OCI-LY7 (cell line): Measurements from ENCODE around the gene LYPLAL1. TPM values are rescaled to one million over a fixed set of nuclear protein-coding genes. Genes with fewer than 3 reads are reported as not detected.

Experiments used
- BruUV-seq: library from RNA; stranded (reverse); fragments of 400-500 nt; replicated peaks from 2 replicates; lab custom pipeline; 2021; lab: Mats Ljungman, UMichigan
- CTCF ChIA-PET: fragments of 300-600 bp; sonication (Branson Sonifier 250); formaldehyde crosslinking; loops from one replicate; lab custom pipeline; 2022; ENCODE audit warnings: antibody characterized with exemption; ENCODE audit not compliant: unreplicated experiment; lab: Charles Lee
- POLR2A ChIA-PET: fragments of 300-600 bp; sonication (Branson Sonifier 250); formaldehyde crosslinking; loops from one replicate; lab custom pipeline; 2022; ENCODE audit warnings: antibody characterized with exemption; lab: Charles Lee
- DNase-seq: peaks from one replicate; pipeline ENCODE4 v3.0.0-alpha.2; 2015; ENCODE audit warnings: low spot score
- H2AFZ ChIP-seq: fragments of 200-600 bp; sonication (generic), shearing (Covaris generic); 2 replicates; pipeline ENCODE4 v1.6.1; 2014; ENCODE audit warnings: mild to moderate bottlenecking, antibody characterized with exemption, low read length, moderate library complexity
- H3K27ac ChIP-seq: fragments of 200-600 bp; sonication (generic); 2 replicates; pipeline ENCODE4 v1.5.1; 2014; ENCODE audit warnings: mixed run types, low read depth, mild to moderate bottlenecking, moderate library complexity, low read length, inconsistent platforms; ENCODE audit not compliant: poor library complexity, severe bottlenecking
- H3K36me3 ChIP-seq: fragments of 200-600 bp; sonication (generic); 2 replicates; pipeline ENCODE4 v1.6.1; 2014; ENCODE audit warnings: mild to moderate bottlenecking, antibody characterized with exemption, low read length, moderate library complexity, mixed read lengths; ENCODE audit not compliant: insufficient read depth
- H3K4me1 ChIP-seq: fragments of 200-600 bp; sonication (generic); 2 replicates; pipeline ENCODE4 v1.5.1; 2014; ENCODE audit warnings: mild to moderate bottlenecking, low read length; ENCODE audit not compliant: insufficient read depth, poor library complexity, severe bottlenecking
- H3K4me2 ChIP-seq: fragments of 200-600 bp; sonication (generic); 2 replicates; pipeline ENCODE4 v1.6.1; 2014; ENCODE audit warnings: mild to moderate bottlenecking, low read length
- H3K4me3 ChIP-seq: fragments of 200-600 bp; sonication (generic); 2 replicates; pipeline ENCODE4 v1.5.1; 2014; ENCODE audit warnings: mild to moderate bottlenecking, low read depth, low read length; ENCODE audit not compliant: poor library complexity, severe bottlenecking
- H3K79me2 ChIP-seq: fragments of 200-600 bp; sonication (generic); 2 replicates; pipeline ENCODE4 v1.6.1; 2016; ENCODE audit warnings: low read depth, mild to moderate bottlenecking, low read length, moderate library complexity, mixed read lengths; ENCODE audit not compliant: insufficient read depth
- H3K9me2 ChIP-seq: fragments of 200-600 bp; sonication (generic); 2 replicates; pipeline ENCODE4 v1.6.1; 2016; ENCODE audit warnings: mild to moderate bottlenecking, low read length, mixed read lengths; ENCODE audit not compliant: insufficient read depth
- H3K9me3 ChIP-seq: fragments of 200-600 bp; sonication (generic); 2 replicates; pipeline ENCODE4 v1.6.1; 2014; ENCODE audit warnings: mild to moderate bottlenecking, mixed run types, low read length, mixed read lengths
- H4K20me1 ChIP-seq: fragments of 200-600 bp; sonication (generic); 2 replicates; pipeline ENCODE4 v1.6.1; 2014; ENCODE audit warnings: mild to moderate bottlenecking, antibody characterized with exemption, low read length, moderate library complexity, mixed read lengths; ENCODE audit not compliant: insufficient read depth
- EZH2phosphoT487 ChIP-seq: fragments of 200-600 bp; sonication (generic); IDR thresholded peaks from 2 replicates; pipeline ENCODE4 v1.6.1; 2018; ENCODE audit warnings: low read depth, borderline replicate concordance, mild to moderate bottlenecking, mixed run types, antibody characterized with exemption, low read length, moderate library complexity, mixed read lengths
- intact Hi-C: fragments of 100-400 bp; cut with micrococcal nuclease; formaldehyde crosslinking; loops from one replicate; pipeline ENCODE4 v1.10.0; 2022; ENCODE audit not compliant: unreplicated experiment
- total RNA-seq, 2 experiments: library from RNA; depleted of rRNA in 1 of 2; stranded (reverse); fragments of >200 nt in 1 of 2; shearing (Covaris generic) in 1 of 2; gene quantifications; 2 replicates each; pipeline ENCODE4 v1.2.3, GENCODE V29; 2014 to 2022
- TF ChIP-seq, protein P1 (sequence below): fragments of 200-600 bp; sonication (generic); conservative IDR thresholded peaks from 2 replicates; pipeline ENCODE4 v1.5.1; 2014; ENCODE audit warnings: mild to moderate bottlenecking, antibody characterized with exemption, low read length, moderate library complexity, mixed read lengths

The LYPLAL1 gene
- total RNA-seq, 2 experiments from 2014 or later: 19.6 to 32.1 TPM

DNA sequence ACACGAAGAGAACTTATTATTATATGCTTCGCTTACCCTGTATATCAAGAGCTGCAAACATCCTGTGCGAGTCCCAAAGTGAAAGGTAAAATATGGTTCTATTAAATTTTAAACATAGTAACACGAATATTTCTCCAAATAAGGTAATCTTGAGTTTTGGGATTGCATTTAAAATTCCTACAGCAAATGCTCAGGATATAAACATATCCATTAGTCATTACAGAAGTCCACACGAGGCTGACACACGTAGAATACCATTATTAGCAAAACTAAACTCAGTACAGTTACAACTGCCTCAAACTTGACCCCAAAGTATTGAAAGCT lies 282 bp upstream of the LYPLAL1 start:
- intact Hi-C loops: loop anchor here (10.0 kb wide), 1 partner anchor 889 kb away; the partner anchor contains the start of gene RRP15
- H3K9me3 ChIP-seq: peaks cover 6% of the 10 kb centered on the region; the same call in 1 of the 2 replicates
- H3K27ac ChIP-seq: no peak overlapping the region
- peak overlapping the region; percentile 96 for H3K4me2 ChIP-seq
- H3K79me2 ChIP-seq: peaks cover 13% of the 10 kb centered on the region
- H3K4me3 ChIP-seq: peak overlapping the region; percentile 85
- H2AFZ ChIP-seq: peak overlapping the region; percentile 94
- ChIA-PET POLR2A (interaction anchor here (0.6 to 2.4 kb wide), 9 partner anchors 10 to 1416 kb away, joined by 3 to 27 read pairs (median 3); no protein-coding TSS in a partner anchor), CTCF (no interaction called here)
- DNase-seq: no peak
- no peaks in the 10 kb centered on the region for H3K9me2 ChIP-seq
- TF ChIP-seq, protein P1, sequence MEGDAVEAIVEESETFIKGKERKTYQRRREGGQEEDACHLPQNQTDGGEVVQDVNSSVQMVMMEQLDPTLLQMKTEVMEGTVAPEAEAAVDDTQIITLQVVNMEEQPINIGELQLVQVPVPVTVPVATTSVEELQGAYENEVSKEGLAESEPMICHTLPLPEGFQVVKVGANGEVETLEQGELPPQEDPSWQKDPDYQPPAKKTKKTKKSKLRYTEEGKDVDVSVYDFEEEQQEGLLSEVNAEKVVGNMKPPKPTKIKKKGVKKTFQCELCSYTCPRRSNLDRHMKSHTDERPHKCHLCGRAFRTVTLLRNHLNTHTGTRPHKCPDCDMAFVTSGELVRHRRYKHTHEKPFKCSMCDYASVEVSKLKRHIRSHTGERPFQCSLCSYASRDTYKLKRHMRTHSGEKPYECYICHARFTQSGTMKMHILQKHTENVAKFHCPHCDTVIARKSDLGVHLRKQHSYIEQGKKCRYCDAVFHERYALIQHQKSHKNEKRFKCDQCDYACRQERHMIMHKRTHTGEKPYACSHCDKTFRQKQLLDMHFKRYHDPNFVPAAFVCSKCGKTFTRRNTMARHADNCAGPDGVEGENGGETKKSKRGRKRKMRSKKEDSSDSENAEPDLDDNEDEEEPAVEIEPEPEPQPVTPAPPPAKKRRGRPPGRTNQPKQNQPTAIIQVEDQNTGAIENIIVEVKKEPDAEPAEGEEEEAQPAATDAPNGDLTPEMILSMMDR: no peak
- no peaks in the 10 kb centered on the region for H4K20me1 ChIP-seq
- no TSS peak for BruUV-seq
- H3K4me1 ChIP-seq: peaks cover 15% of the 10 kb centered on the region
- H3K36me3 ChIP-seq: no peaks in the 10 kb centered on the region; the same call in 1 of the 2 replicates

DNA sequence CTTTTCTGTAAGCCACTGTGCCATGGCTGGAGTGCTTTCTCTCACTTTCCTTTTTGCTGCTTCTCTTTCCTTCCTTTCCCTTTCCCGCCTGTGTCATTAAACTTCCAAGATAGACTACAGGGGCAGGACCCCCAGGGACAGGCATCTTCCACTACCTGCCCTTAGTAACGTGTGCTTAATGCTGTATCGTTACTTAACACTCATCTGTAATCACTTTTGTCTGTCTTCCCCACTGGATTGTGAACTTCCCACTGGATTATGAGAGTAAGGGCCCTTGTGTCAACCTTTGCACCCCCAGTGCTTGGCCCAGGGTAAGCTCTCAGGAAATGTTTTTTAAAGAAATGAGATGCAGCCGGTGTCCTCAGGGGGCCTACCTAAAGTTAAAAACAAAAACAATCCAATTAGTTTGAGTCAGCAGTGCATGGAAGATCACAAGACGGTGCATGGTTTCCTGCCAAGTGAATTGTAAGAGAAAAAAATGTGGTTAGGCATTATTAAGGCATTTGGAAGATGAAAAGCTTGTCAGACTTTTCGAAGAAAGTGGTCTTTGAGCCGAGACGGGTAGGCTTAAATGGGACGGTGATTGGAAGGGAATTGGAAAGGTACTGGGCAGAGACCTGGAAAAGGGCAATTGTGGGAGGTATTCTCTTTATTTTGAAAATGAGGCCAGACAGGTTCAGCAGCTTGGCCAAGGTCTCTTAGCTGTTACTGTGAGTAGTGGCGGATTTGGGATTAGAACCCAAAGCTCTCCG lies 958 bp downstream of the LYPLAL1 start:
- DNase-seq: peak; percentile 27

More for the DNA sequence above, 958 bp downstream of the LYPLAL1 start:
- H3K4me1 ChIP-seq: peaks cover 15% of the 10 kb centered on the region
- peak overlapping the region; percentile 85 for H3K4me3 ChIP-seq
- H3K27ac ChIP-seq: peak overlapping the region; percentile 39
- H3K79me2 ChIP-seq: peaks cover 13% of the 10 kb centered on the region
- no peaks in the 10 kb centered on the region for H3K9me2 ChIP-seq
- H2AFZ ChIP-seq: peak overlapping the region; percentile 94
- H3K36me3 ChIP-seq: no peaks in the 10 kb centered on the region; the same call in 1 of the 2 replicates
- H3K4me2 ChIP-seq: peak overlapping the region; percentile 96
- POLR2A ChIA-PET: interaction anchor here (0.8 to 2.4 kb wide), 4 partner anchors 11 to 39 kb away, joined by 3 to 27 read pairs (median 10); no protein-coding TSS in a partner anchor
- TF ChIP-seq, protein P1: no peak
- no peak for TF ChIP-seq EZH2phosphoT487
- H3K9me3 ChIP-seq: peaks cover 6% of the 10 kb centered on the region; the same call in 1 of the 2 replicates
- intact Hi-C loops: loop anchor here (10.0 kb wide), 1 partner anchor 890 kb away; the partner anchor contains the start of gene RRP15
- no TSS peak for BruUV-seq
- CTCF ChIA-PET: no interaction called here
- H4K20me1 ChIP-seq: no peaks in the 10 kb centered on the region
